Fibroblast of skin of abdomen (primary cell): Measurements from ENCODE around the gene DENND2C. TPM values are rescaled to one million over a fixed set of nuclear protein-coding genes. Genes with fewer than 3 reads are reported as not detected.

Source experiments
- DNase-seq: peaks from one replicate; pipeline ENCODE4 v3.0.0-alpha.2; 2013
- polyA plus RNA-seq, 2 experiments: library from polyadenylated mRNA; unstranded; fragments of 120-200 nt; gene quantifications; one replicate each; pipeline ENCODE4 v1.2.1, GENCODE V29; 2013; ENCODE audit not compliant: insufficient read length in 2 of 2

DENND2C gene, protein sequence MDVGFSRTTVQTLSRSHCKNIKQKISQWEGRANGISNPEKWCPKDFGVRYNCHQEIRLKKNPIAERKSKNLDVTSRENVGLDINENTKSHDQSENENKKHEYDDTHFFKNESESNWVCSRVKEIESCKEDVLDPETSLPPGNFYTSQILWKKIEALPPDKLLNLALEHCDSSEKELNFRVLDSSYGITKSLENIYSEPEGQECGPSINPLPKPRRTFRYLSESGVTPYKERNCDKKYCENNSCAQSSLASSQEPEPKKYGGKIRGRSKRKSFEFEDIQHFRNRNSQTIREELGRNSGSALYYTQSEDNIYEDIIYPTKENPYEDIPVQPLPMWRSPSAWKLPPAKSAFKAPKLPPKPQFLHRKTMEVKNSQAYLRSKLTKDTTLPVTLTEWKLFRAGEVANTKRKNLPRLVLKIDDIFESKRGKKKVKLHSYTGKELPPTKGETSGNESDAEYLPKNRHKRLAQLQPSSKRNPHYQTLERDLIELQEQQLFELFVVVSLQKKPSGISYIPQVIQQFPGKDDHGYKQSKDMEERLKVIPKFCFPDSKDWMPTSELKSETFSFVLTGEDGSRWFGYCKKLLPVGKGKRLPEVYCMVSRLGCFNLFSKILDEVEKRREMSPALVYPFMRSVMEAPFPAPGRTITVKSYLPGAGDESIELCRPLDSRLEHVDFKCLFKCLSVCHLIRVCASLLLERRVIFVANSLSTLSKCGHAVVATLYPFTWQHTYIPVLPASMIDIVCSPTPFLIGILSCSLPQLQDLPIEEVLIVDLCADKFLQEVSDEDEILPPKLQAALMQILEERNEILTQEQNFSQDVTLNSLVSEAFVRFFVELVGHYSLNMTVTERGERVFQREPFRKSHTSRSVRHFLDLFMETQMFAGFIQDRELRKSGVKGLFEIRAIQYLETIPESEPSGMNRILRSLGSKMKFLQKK
- polyA plus RNA-seq (2013, experiment 1 of 2; ENCODE audit: insufficient read length), result 0.91 TPM
- 1.0 TPM for polyA plus RNA-seq (2013, experiment 2 of 2; ENCODE audit: insufficient read length)

DNA sequence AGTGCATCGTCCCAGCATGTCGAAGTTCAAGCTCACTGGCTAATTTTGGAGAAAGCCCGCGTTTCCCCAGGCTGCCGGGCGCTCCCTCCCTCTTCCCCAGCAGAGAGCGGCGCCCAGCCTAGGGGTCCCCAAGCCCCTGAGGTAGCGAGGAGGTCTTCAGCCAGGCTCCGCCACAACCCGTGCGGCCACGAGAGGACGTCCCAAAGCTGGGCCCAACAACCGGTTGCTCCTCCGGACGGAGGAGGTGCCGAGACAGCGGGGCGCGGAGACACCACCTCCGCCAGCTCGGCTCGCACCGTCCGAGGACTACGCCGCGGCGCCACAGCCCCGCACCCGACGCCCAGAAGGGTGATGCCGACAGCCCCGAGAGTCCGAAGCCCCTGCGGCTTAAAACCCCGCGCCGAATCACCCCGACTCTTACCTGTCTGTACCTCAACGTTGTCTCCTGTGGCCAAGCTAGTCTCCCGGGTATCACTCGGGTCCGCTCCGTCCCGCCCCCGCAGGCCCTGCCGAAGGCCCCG is at the start of gene DENND2C:
DENND2C (minus strand) TSS at position 488 of the 521 bp plus-strand sequence. CDS start 44,065 bp downstream, outside the sequence.
- DNase-seq, result no peak

DNA sequence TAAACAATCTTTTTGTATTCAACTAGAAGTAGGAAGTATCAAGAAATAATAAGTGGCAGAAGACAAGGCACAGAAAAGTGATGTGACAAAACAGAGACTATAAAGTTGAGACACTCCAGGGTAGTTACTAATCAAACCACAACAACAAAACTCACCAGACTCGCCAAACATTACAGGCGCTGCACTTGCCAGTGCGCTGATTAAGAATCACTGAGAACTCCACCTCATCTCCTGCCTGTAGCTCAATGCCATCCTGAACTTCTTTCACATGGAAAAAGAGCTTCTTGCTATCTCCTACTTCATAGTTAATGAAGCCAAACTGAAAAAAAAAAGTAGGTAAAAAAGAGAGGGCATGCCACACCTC is 49.6 kb upstream of the DENND2C start:
- no peak for DNase-seq

GRCh38 chr1:114718661-114719423 is 49.0 kb upstream of the DENND2C start:
- peak; percentile 44 for DNase-seq

DNA sequence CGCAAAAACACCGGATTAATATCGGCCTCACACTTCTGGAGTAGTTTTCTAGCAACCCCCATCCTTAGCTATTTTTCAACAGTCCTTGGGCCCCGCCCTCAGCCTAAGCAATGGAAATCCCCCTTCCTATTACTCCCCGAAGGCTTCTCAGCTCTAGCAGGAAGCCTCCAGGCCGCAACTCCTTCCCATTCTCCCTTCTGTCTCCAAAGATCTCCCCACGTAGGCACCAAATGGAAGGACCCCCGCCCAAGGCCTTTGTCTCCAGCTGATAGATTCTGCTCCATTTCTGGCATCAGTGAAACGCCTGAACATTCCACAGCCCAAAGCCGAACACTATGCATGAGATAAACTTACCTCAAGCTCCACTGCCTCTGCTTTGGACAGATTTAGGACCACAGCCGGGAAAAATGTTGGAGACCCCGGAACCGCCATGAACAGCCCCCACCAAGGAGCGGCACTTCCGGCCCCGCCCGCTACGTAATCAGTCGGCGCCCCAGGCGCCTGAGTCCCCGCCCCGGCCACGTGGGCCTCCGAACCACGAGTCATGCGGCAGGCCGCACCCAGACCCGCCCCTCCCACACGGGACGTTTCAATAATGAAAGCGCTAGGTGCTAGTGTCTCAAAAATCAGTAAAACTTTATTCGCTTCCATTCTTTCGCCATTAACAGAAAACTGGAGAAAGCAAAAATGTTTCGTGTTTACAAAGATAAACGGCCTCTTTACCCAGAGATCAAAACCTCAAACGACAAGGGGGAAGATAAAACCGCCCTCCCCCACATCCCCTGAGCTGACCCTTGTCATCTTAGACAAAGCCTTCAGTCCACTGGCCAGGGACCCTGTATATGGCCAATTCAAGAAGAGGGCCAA is 46.7 kb upstream of the DENND2C start, which contains the start of gene NRAS:
NRAS (minus strand) TSS at position 468 of the 867 bp plus-strand sequence. CDS start 611 bp downstream, outside the sequence.
- peak; percentile 93 for DNase-seq

GRCh38 chr1:114715952-114716303 is 46.1 kb upstream of the DENND2C start:
- DNase-seq, result no peak

- no peak for DNase-seq
Measured at GRCh38 chr1:114712977-114713376, 43.1 kb upstream of the DENND2C start.

- DNase-seq, result no peak
Measured at GRCh38 chr1:114710360-114710759, 40.5 kb upstream of the DENND2C start.

- no peak for DNase-seq
Measured at GRCh38 chr1:114707604-114708003, 37.8 kb upstream of the DENND2C start.

DNA sequence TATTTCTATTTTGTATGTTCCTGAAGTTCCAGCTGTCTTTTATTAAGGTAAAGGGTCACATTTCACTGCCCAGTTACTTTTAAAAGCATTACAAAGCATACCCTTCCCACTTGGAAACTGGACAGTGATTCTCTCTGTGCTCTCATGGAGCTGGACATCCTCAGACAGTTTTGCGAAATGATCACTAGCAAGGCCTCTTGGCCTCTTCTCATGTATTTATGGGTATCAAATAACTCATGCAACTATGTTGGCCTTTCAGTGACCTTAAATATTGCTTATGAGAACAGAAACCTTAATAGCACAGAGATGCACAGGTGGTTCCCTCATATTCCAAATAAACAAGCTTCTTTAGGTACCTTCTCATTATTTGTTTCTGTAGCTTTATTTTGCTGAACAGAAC is 33.4 kb upstream of the DENND2C start:
- no peak for DNase-seq

DNA sequence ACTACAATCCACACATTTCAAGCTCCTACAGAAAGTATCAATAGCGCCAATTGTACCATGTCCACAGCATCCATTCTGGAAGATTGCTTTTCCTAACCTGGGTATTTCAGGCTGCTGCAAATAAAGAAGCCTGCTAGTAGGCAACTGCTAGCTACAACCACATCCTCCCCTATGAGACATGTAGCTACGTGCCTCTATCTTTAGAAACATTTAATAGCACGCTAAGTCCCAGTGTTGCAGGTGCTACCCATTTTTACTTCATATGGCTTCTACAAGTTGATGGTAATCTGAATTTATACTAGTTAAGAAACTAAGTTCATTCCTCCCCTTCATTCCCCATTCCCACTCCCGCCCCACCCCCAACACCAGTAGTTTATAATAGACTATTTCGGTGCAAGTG is 32.9 kb upstream of the DENND2C start:
- DNase-seq, result no peak

GRCh38 chr1:114701931-114702330 is 32.1 kb upstream of the DENND2C start:
- no peak for DNase-seq

- DNase-seq, result peak; percentile 45
Measured at GRCh38 chr1:114700036-114700600, 30.3 kb upstream of the DENND2C start.

- no peak for DNase-seq
Measured at GRCh38 chr1:114696810-114697209, 27.0 kb upstream of the DENND2C start.

DNA sequence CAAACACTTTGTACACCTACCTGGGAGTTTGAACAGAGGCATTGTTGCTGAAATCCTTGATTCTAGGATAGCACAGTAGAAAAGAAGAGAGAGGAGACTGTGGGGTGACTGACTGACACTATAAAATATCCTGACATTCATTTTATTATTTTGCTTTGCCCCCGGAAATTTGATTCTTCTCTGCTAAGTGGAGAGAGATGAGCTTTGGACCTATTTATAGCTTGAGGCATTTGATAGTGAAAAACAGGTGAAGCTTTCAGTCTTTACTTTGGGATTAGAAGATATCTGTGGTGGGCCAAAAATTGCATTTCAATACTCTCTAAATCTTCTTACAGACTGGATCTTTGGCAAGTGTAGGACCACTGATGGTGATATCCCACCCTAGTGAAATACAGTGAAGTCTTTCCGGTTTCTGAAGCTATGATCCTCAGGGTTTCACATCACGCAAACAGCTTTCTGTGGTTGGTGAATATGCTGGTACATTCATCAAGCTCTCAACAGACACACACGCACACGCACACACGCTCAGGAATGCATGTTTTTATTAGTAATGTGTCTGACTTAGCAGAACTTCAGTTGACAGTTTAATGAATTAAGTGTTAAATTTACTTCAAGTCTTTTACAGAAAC is 25.7 kb upstream of the DENND2C start, which contains the start of gene AMPD1:
AMPD1 (minus strand) TSS at position 117 of the 629 bp plus-strand sequence; CDS start at position 42, 75 bp downstream.
- peak; percentile 73 for DNase-seq

DNA sequence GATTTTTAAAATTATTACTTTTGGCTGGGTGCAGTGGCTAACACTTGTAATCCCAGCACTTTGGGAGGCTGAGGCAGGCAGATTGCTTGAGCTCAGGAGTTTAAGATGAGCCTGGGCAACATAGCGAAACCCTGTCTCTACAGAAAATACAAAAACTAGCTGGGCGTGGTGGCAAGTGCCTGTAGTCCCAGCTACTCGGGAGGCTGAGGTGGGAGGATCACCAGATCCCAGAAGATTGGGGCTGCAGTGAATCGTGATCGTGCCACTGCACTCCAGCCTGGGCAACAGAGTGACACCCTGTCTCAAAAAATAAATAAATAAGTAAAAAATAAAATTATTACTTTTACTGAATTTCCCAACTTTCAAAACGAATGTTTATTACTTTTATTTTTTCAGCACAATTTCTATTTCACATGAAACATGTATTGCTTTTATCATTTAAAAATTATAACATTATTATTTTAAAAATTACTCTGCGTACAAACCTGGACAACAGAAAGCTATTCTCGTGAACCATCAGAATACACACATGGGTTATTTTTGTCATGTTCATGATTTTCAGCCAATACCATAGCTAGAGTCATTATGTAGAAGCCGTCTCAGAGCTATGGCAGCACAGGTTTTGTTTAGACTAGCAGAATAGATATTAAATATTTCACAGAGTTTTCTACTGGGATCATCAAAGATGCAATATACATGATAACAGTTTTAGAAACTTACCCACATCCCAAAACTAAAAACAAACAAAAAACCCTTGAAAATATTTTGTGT is 24.9 kb upstream of the DENND2C start:
- no peak for DNase-seq

- no peak for DNase-seq
Measured at GRCh38 chr1:114692947-114693346, 23.1 kb upstream of the DENND2C start.

GRCh38 chr1:114691061-114691460 is 21.2 kb upstream of the DENND2C start:
- no peak for DNase-seq

DNA sequence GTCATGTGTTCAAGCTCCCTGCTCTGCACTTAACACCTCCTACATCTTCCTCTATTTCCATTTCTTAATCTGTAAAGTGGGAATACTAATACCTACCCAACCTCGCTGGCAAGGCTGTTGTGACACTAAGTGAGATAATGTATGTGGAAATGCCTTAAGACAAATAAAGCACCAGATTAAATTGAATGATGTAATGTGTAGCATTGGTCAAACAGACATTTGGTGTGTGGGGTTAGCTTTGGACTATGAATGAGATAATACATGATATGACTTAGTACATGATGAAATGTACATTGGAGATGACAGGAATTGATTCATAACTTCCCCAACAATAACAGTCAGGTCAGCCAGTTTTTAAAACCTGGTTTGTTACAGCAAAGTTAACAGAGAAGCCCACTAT is 20.3 kb upstream of the DENND2C start:
- no peak for DNase-seq

- DNase-seq, result no peak
Measured at GRCh38 chr1:114688526-114688925, 18.7 kb upstream of the DENND2C start.
